Astrocyte (in vitro differentiated cells and primary cell): Measurements from ENCODE around the gene RNGTT.

Experiments
- CTCF ChIP-seq: IDR thresholded peaks from 2 replicates; pipeline ENCODE4 v1.5.1; 2011; ENCODE audit warnings: low read depth, mild to moderate bottlenecking, inconsistent platforms, low read length, moderate library complexity; ENCODE audit not compliant: insufficient read depth
- EZH2 ChIP-seq: IDR thresholded peaks from 2 replicates; pipeline ENCODE4 v1.6.1; 2012; ENCODE audit warnings: mild to moderate bottlenecking, low read length, inconsistent platforms; ENCODE audit not compliant: insufficient read depth

GRCh38 chr6:88725111-88725975 is 238.1 kb downstream of the RNGTT start:
- TF ChIP-seq CTCF: peak; percentile 25
- TF ChIP-seq EZH2: no peak
